ENCODE data around the gene PTPN1. TPM values are rescaled to one million over a fixed set of nuclear protein-coding genes. Genes with fewer than 3 reads are reported as not detected.

PTPN1 gene
- total RNA-seq, 4 donors from 2014 or later = 20.7 to 26.7 (median 23.7) TPM

DNA sequence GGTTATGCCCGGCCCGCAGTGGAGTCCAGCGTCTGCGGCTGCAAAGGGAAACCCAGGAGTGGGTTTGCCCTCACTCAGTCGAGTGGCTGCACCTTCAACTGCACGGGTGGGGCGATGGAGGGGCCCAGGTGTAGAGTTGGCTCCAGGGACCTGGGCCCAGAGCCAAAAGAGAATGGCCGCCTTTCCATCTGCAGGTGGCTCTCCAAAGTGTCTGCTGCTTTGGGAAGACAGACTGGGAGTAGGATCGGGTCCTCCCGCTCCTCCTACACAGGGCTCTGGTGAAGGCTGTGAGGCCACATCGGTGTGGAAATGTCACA, 80.1 kb downstream of the PTPN1 start:
- Histone ChIP-seq H3K9me3 (no peaks in the 10 kb centered on the region), H3K4me1 (peaks cover 0 to 19% (median 2%) of the 10 kb centered on the region in 4 donors), H3K27me3 (no peaks in the 10 kb centered on the region), H3K27ac (no peak overlapping the region), H3K36me3 (peaks cover 0 to 34% (median 0%) of the 10 kb centered on the region in 3 donors), H3K4me3 (no peak overlapping the region)
- DNase-seq (ENCODE audit: low spot score in 2 of 2) = no peak
- WGBS, 2 donors = 71 to 78% methylated on average over 11 of the region's 11 CpGs
- TF ChIP-seq, protein P1, sequence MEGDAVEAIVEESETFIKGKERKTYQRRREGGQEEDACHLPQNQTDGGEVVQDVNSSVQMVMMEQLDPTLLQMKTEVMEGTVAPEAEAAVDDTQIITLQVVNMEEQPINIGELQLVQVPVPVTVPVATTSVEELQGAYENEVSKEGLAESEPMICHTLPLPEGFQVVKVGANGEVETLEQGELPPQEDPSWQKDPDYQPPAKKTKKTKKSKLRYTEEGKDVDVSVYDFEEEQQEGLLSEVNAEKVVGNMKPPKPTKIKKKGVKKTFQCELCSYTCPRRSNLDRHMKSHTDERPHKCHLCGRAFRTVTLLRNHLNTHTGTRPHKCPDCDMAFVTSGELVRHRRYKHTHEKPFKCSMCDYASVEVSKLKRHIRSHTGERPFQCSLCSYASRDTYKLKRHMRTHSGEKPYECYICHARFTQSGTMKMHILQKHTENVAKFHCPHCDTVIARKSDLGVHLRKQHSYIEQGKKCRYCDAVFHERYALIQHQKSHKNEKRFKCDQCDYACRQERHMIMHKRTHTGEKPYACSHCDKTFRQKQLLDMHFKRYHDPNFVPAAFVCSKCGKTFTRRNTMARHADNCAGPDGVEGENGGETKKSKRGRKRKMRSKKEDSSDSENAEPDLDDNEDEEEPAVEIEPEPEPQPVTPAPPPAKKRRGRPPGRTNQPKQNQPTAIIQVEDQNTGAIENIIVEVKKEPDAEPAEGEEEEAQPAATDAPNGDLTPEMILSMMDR (IDR thresholded peaks at IDR 0.05) = no peak
- no peak for TF ChIP-seq POLR2A (IDR thresholded peaks at IDR 0.05)
- no peak for TF ChIP-seq EP300 (IDR thresholded peaks at IDR 0.05)

DNA sequence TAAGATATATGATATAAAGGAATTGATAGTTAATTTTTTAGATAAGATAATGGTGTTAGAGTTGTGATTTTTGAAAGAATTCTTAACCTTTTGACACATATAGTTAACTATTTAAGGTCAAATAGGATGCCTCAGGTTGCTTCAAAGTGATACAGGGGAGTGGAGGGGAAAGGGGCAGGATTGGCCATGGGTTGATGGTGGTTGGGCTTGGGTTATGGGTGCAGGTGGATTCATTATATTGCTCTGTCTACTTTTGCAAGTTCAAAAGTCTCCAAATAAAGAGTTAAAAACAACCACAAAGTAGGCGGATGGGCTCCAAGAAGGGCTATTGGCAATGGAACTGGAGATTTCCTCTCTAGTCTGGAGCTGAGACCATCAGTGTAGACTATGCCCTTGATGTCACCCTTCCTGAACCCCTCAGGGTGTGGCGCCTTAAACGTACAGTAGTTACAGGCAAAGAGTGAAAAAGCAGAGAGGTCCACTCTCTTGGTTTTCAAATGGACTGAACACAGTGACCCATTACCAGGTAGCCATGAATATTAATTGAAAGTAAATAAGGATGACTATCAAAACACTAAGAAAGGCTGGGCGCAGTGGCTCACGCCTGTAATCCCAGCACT, 81.2 kb downstream of the PTPN1 start:
- no peak overlapping the region for H3K4me3 ChIP-seq
- DNase-seq (ENCODE audit: low spot score in 2 of 2) = no peak
- H3K36me3 ChIP-seq = peaks cover 0 to 23% (median 0%) of the 10 kb centered on the region in 3 donors
- no peak overlapping the region for H3K27ac ChIP-seq
- H3K4me1 ChIP-seq = peaks cover 0 to 23% (median 2%) of the 10 kb centered on the region in 4 donors
- TF ChIP-seq POLR2A (IDR thresholded peaks at IDR 0.05) (no peak), EP300 (IDR thresholded peaks at IDR 0.05) (no peak)
- TF ChIP-seq, protein P1 (IDR thresholded peaks at IDR 0.05) = no peak
- WGBS, 2 donors = 78 to 87% methylated on average over 5 of the region's 5 CpGs
- H3K9me3 ChIP-seq = no peaks in the 10 kb centered on the region
- H3K27me3 ChIP-seq = peaks cover 0 to 2% of the 10 kb centered on the region in 2 donors

DNA sequence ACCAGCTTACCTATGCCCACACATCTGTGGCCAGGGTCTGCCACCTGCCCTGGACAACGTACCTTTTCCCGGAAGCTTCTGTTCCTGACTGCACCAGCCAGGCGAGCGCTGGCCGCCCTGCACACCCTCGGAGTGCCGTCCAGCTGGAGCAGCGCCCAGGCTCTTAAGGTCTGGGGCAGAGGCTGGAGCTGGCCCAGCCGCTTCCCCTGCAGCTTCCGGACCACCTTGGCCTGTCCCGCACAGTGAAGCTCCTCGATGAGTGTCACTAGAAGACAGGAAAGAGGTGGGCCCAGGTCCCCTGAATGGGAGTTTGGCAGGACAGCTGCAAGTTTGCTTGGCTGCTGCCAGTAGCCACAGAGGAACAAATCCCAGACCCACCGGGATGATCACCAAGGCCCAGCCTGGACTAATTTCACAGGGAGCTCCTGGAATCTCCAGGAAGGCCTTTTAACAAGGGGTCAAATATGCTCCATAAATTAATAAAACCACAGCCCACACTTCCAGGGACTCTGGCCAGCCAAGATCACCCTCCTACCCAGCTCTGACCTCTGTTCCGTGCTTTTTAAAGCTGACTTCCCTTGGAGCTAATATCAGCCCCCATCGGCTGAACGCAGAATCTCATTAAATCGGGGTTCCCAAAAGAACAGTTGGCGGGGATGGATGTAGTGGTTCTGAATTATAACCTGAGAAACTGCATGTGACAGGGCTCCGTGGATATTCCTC, 82.3 kb downstream of the PTPN1 start:
- no peak for DNase-seq (ENCODE audit: low spot score in 2 of 2)
- Histone ChIP-seq H3K9me3 (no peaks in the 10 kb centered on the region), H3K4me1 (peaks cover 0 to 25% (median 2%) of the 10 kb centered on the region in 4 donors), H3K27me3 (peaks cover 0 to 7% of the 10 kb centered on the region in 2 donors), H3K36me3 (peaks cover 0 to 12% (median 0%) of the 10 kb centered on the region in 3 donors), H3K27ac (no peak overlapping the region), H3K4me3 (no peak overlapping the region)
- TF ChIP-seq EP300 (IDR thresholded peaks at IDR 0.05) = no peak
- TF ChIP-seq, protein P1 (IDR thresholded peaks at IDR 0.05) = no peak
- no peak for TF ChIP-seq POLR2A (IDR thresholded peaks at IDR 0.05)
- 54 to 63% methylated on average over 19 of the region's 19 CpGs for WGBS, 2 donors

DNA sequence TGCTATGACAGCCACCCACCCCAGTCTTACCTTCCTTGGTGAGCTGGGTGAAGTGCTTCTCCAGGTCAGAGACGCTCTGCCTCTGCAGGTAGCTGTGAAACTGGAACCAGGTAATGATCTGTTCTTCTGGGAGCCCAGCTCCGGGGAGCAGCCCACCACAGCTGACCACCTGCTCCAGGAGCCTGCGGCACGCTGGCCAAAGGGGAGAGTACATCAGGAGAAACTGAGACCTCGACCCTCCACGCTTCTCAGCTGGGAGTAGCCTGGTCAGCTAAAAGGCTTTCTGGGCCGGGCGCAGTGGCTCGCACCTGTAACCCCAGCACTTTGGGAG, 82.8 kb downstream of the PTPN1 start:
- TF ChIP-seq EP300 (IDR thresholded peaks at IDR 0.05) = no peak
- TF ChIP-seq, protein P1 (IDR thresholded peaks at IDR 0.05) = no peak
- no peak for TF ChIP-seq POLR2A (IDR thresholded peaks at IDR 0.05)
- DNase-seq (ENCODE audit: low spot score in 2 of 2) = no peak
- H3K27me3 ChIP-seq = peaks cover 0 to 13% of the 10 kb centered on the region in 2 donors
- no peak overlapping the region for H3K27ac ChIP-seq
- H3K4me1 ChIP-seq = peaks cover 0 to 25% (median 2%) of the 10 kb centered on the region in 4 donors
- no peak overlapping the region for H3K4me3 ChIP-seq
- H3K9me3 ChIP-seq = no peaks in the 10 kb centered on the region
- WGBS, 2 donors = 86 to 89% methylated on average over 9 of the region's 9 CpGs
- H3K36me3 ChIP-seq = peaks cover 0 to 7% (median 0%) of the 10 kb centered on the region in 3 donors

DNA sequence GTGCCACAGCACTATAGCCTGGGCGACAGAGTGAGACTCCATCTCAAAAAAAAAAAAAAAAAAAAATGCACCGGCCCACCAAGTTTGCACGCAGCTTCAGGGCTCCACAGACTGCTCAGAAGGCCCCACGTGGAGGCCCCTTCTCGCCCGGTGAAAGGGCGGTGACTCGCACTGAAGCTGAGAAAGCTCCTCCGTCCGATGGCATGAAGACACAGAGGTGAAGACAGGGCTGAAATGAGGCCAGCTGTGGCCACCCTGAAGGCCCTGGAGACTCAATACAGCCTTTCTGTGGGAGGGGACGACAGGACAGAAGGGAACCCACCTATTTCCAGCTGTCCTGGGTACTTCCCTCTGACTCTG, 84.0 kb downstream of the PTPN1 start:
- no peak overlapping the region for H3K4me3 ChIP-seq
- H3K27ac ChIP-seq = no peak overlapping the region
- no peak for DNase-seq (ENCODE audit: low spot score in 2 of 2)
- peaks cover 0 to 27% (median 2%) of the 10 kb centered on the region in 4 donors for H3K4me1 ChIP-seq
- H3K36me3 ChIP-seq = peaks cover 0 to 6% (median 0%) of the 10 kb centered on the region in 3 donors
- H3K9me3 ChIP-seq = no peaks in the 10 kb centered on the region
- H3K27me3 ChIP-seq = peaks cover 0 to 16% of the 10 kb centered on the region in 2 donors
- WGBS, 2 donors = 66 to 81% methylated on average over 11 of the region's 11 CpGs
- TF ChIP-seq EP300 (IDR thresholded peaks at IDR 0.05) (no peak), POLR2A (IDR thresholded peaks at IDR 0.05) (no peak)
- TF ChIP-seq, protein P1 (IDR thresholded peaks at IDR 0.05) = no peak
